ENCODE results near the gene GSDME.

DNA sequence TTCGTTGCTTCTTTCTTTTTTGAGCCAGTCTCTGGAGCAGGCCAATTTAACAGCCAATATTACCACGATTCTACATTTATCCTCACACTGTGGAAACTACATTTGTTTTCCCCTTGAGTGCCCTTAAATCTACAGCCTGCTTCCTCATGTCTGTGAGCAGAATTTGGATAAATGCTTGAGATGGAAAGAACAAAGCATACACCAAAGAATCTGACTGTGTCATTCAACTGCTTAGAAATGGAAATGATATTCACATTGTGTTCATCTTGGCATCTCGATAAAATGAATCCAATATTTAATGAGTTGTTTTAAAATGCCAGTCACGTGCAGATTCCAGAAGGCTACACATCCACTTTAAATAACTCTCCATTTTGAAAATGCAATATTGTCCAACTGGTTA is 41.0 kb upstream of the GSDME start:
- TF ChIP-seq, protein P1, sequence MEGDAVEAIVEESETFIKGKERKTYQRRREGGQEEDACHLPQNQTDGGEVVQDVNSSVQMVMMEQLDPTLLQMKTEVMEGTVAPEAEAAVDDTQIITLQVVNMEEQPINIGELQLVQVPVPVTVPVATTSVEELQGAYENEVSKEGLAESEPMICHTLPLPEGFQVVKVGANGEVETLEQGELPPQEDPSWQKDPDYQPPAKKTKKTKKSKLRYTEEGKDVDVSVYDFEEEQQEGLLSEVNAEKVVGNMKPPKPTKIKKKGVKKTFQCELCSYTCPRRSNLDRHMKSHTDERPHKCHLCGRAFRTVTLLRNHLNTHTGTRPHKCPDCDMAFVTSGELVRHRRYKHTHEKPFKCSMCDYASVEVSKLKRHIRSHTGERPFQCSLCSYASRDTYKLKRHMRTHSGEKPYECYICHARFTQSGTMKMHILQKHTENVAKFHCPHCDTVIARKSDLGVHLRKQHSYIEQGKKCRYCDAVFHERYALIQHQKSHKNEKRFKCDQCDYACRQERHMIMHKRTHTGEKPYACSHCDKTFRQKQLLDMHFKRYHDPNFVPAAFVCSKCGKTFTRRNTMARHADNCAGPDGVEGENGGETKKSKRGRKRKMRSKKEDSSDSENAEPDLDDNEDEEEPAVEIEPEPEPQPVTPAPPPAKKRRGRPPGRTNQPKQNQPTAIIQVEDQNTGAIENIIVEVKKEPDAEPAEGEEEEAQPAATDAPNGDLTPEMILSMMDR (IDR thresholded peaks at IDR 0.05), result no peak
- no peak for TF ChIP-seq POLR2AphosphoS5 (IDR thresholded peaks at IDR 0.05)
- TF ChIP-seq EP300 (IDR thresholded peaks at IDR 0.05), result no peak
